ENCODE results near the gene ADH4.
A peak's percentile ranks its signal among the peaks of the same experiment; 100 is the strongest.
"Not testable (repeated sequence)": the region's sequence is repeated elsewhere in the genome, so short reads cannot be mapped to it uniquely, and the experiment has no call there.

ADH4 gene

DNA sequence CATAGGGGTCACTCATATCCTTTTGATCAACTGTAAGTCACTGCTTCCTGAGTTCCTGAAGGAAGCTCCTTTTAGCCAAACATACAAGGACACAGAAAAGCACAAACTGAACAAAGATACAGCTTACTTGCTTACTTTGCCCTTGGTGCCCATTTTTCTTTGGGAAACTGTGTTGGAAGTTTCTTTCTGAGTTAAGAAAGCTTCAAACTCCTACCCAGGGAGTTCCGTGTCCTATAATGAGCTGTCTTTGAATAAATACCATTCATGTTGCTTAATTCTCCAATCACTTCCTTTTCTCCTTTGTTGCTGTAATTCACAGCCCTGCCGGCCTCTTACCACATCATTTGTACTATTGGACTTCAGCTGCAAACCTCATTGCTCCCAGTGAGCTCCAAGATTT is at the start of gene ADH4:
TSS of gene ADH4 (minus strand) at position 228 of the 400 bp plus-strand sequence. CDS start at position 153, 75 bp downstream.
- H3K36me3 Mint-ChIP-seq (ENCODE audit: low read depth), result no peaks in the 10 kb centered on the region
- no peaks in the 10 kb centered on the region for H3K27me3 Mint-ChIP-seq (ENCODE audit: low read depth)
- H3K4me1 Mint-ChIP-seq, result no peaks in the 10 kb centered on the region
- no peak for TF ChIP-seq CTCF (IDR thresholded peaks at IDR 0.05; ENCODE audit: unreplicated experiment in 3 of 3)
- H3K4me3 Mint-ChIP-seq, result no peak within 1 kb of the TSS
- no peak within 1 kb of the TSS for H3K27ac Mint-ChIP-seq
- no peaks in the 10 kb centered on the region for H3K9me3 Mint-ChIP-seq

GRCh38 chr4:99190336-99190735 is 46.2 kb upstream of the ADH4 start:
- Mint-ChIP-seq H3K4me1 (no peaks in the 10 kb centered on the region), H3K36me3 (ENCODE audit: low read depth) (peaks cover 25% of the 10 kb centered on the region), H3K9me3 (peaks cover 30% of the 10 kb centered on the region), H3K27ac (no peak overlapping the region), H3K27me3 (ENCODE audit: low read depth) (no peaks in the 10 kb centered on the region), H3K4me3 (no peak overlapping the region)
- no peak for TF ChIP-seq CTCF (IDR thresholded peaks at IDR 0.05; ENCODE audit: unreplicated experiment in 3 of 3)

DNA sequence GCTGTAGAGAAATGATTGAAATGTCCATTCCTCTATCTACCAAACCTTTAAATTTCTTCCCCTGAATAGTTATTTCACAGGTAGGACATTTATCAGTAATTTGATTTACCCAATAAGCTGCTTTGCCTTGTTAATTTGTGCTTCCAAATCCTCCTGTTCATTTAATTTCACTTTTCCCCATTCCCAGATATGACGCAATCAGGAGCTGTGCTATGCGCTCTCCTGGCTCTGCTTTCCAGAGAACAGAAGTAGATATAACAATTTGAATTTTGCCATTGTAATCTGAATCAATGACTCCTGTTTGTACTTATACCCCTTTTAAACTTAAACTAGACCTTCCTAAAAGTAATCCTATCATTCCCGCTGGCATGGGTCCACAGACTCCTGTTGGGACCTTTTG is 45.8 kb upstream of the ADH4 start:
- peaks cover 35% of the 10 kb centered on the region for H3K9me3 Mint-ChIP-seq
- H3K27ac Mint-ChIP-seq, result not testable (repeated sequence)

GRCh38 chr4:99186029-99186428 is 41.9 kb upstream of the ADH4 start:
- Mint-ChIP-seq H3K9me3 (peaks cover 33% of the 10 kb centered on the region), H3K27ac (no peak overlapping the region), H3K4me3 (no peak overlapping the region), H3K36me3 (ENCODE audit: low read depth) (peaks cover 31% of the 10 kb centered on the region), H3K27me3 (ENCODE audit: low read depth) (no peaks in the 10 kb centered on the region), H3K4me1 (peaks cover 3% of the 10 kb centered on the region)
- TF ChIP-seq CTCF (IDR thresholded peaks at IDR 0.05; ENCODE audit: unreplicated experiment in 3 of 3), result no peak

More for the DNA sequence above, 45.8 kb upstream of the ADH4 start:
- not testable (repeated sequence) for H3K4me1 Mint-ChIP-seq; H3K27me3 Mint-ChIP-seq (ENCODE audit: low read depth); H3K4me3 Mint-ChIP-seq
- peaks cover 30% of the 10 kb centered on the region for H3K36me3 Mint-ChIP-seq (ENCODE audit: low read depth)

- Mint-ChIP-seq H3K27me3 (ENCODE audit: low read depth) (no peaks in the 10 kb centered on the region), H3K27ac (no peak overlapping the region), H3K36me3 (ENCODE audit: low read depth) (peaks cover 28% of the 10 kb centered on the region), H3K9me3 (peaks cover 33% of the 10 kb centered on the region), H3K4me1 (peaks cover 7% of the 10 kb centered on the region), H3K4me3 (no peak overlapping the region)
- no peak for TF ChIP-seq CTCF (IDR thresholded peaks at IDR 0.05; ENCODE audit: unreplicated experiment in 3 of 3)
Observed at GRCh38 chr4:99185581-99185980, 41.5 kb upstream of the ADH4 start.

DNA sequence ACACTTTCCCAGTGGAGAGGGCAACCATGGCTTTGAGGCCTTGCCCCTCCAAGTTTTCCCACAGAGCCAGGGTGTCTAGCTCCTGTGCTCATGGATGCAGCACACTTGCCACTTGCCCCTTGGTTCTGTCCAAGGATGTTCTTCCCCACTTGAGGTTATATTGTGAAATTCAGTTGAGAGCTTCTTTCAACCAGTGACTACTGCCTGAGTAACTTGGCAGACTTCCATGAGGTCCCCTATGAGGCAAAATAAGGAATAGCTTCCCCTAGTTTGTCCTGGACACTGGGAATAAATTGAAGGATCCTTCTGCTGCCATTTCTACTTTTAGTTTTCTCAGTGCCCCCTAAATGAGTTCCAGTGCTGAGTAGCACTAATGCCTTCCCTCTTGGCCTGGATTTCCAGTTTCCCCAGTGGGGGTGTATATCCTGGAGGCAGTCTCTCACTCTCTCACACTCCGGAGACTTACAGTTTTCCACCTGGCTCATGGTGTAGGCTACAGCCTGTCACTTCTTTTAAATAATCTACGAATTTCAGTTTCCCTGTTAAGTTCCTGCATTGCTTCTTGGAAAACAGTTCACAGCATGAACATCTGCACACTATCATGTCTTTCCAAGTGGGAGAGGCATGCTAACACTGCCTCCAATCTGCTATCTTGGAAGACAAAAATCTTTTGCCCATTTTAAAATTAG is 36.4 kb upstream of the ADH4 start:
- H3K27ac Mint-ChIP-seq, result peak overlapping the region; percentile 43 to 61 (median 57)
- no peaks in the 10 kb centered on the region for H3K27me3 Mint-ChIP-seq (ENCODE audit: low read depth)
- peaks cover 10% of the 10 kb centered on the region for H3K4me1 Mint-ChIP-seq
- H3K9me3 Mint-ChIP-seq, result peaks cover 37% of the 10 kb centered on the region
- H3K4me3 Mint-ChIP-seq, result no peak overlapping the region
- H3K36me3 Mint-ChIP-seq (ENCODE audit: low read depth), result peaks cover 32% of the 10 kb centered on the region
- no peak for TF ChIP-seq CTCF (IDR thresholded peaks at IDR 0.05; ENCODE audit: unreplicated experiment in 3 of 3)
